ENCODE data around the gene LGALS13.

GRCh38 chr19:39582891-39583625 is 19.3 kb upstream of the LGALS13 start:
- TF ChIP-seq CTCF (IDR thresholded peaks at IDR 0.05; ENCODE audit: low read length): no peak
- no peak for TF ChIP-seq EZH2phosphoT487 (IDR thresholded peaks at IDR 0.05; ENCODE audit: low read length)
- no peak for TF ChIP-seq EZH2 (optimal IDR thresholded peaks at IDR 0.05; ENCODE audit: low read depth, low read length)
